ENCODE results near the gene SRR.

SRR gene

GRCh38 chr17:2336852-2337543 is 33.2 kb downstream of the SRR start, which contains the start of gene SGSM2:
Gene SGSM2, plus strand, starts transcription at chr17:2337501. Its CDS starts 188 bp downstream, at chr17:2337689.
- DNase-seq (ENCODE audit: low read depth), result peak; percentile 9
- TF ChIP-seq CTCF (conservative IDR thresholded peaks at IDR 0.05; ENCODE audit: low read depth, low read length), result no peak
- peak within 1 kb of the TSS; percentile 97 for H3K4me3 ChIP-seq (ENCODE audit: low read length)

- peak; percentile 31 for DNase-seq (ENCODE audit: low read depth)
- H3K4me3 ChIP-seq (ENCODE audit: low read length), result peak overlapping the region; percentile 97
- no peak for TF ChIP-seq CTCF (conservative IDR thresholded peaks at IDR 0.05; ENCODE audit: low read depth, low read length)
Observed at GRCh38 chr17:2337544-2338314, 34.0 kb downstream of the SRR start.

- DNase-seq (ENCODE audit: low read depth), result peak; percentile 28
- H3K4me3 ChIP-seq (ENCODE audit: low read length), result peak overlapping the region; percentile 97
- TF ChIP-seq CTCF (conservative IDR thresholded peaks at IDR 0.05; ENCODE audit: low read depth, low read length), result no peak
Observed at GRCh38 chr17:2338315-2338657, 34.5 kb downstream of the SRR start.

GRCh38 chr17:2343421-2343820 is 39.7 kb downstream of the SRR start:
- DNase-seq (ENCODE audit: low read depth), result no peak
- TF ChIP-seq CTCF (conservative IDR thresholded peaks at IDR 0.05; ENCODE audit: low read depth, low read length), result no peak
- H3K4me3 ChIP-seq (ENCODE audit: low read length), result no peak overlapping the region

GRCh38 chr17:2344528-2344927 is 40.8 kb downstream of the SRR start:
- TF ChIP-seq CTCF (conservative IDR thresholded peaks at IDR 0.05; ENCODE audit: low read depth, low read length), result no peak
- no peak for DNase-seq (ENCODE audit: low read depth)
- no peak overlapping the region for H3K4me3 ChIP-seq (ENCODE audit: low read length)

- no peak for DNase-seq (ENCODE audit: low read depth)
- TF ChIP-seq CTCF (conservative IDR thresholded peaks at IDR 0.05; ENCODE audit: low read depth, low read length), result no peak
- H3K4me3 ChIP-seq (ENCODE audit: low read length), result no peak overlapping the region
Observed at GRCh38 chr17:2346475-2346874, 42.7 kb downstream of the SRR start.
